SK-N-MC (cell line): ENCODE data around the gene PPP3R1.

Experiments used
- EZH2 ChIP-seq: fragments of 200-600 bp; sonication (generic); IDR thresholded peaks from one replicate; pipeline ENCODE4 v1.6.1; 2017; ENCODE audit warnings: antibody characterized with exemption
- POLR2AphosphoS5 ChIP-seq: IDR thresholded peaks from 2 replicates; pipeline ENCODE4 v1.6.1; 2012; ENCODE audit warnings: mild to moderate bottlenecking, low read depth, low read length, borderline replicate concordance

DNA sequence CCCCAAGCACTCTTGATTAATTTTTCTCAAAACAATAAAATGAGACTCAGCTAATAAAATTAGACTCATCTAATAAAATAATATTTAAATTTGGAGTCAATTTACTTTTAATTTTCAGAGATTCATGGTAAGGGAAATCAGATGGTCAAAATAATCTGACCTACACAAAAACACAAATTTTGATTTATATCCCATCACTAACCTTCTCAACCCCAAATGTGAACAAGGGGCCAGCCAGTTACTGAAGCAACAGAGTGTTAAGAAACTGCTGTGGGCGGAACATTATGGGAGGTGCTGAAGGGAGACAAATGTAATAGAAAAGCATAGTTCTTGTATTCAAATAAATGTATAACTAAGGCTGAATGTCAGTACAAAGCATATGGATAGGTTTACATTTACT is 28.5 kb upstream of the PPP3R1 start:
- TF ChIP-seq EZH2, result no peak
- TF ChIP-seq POLR2AphosphoS5, result no peak
